DMS 273 (cell line): Measurements from ENCODE around the gene CSMD2.

Experiments used
- DNase-seq: peaks from one replicate; lab custom pipeline; 2025; ENCODE audit not compliant: unreplicated experiment; lab: John Stamatoyannopoulos, UW

The CSMD2 gene

GRCh38 chr1:33575324-33575879 is 589.6 kb downstream of the CSMD2 start:
- DNase-seq: no peak

GRCh38 chr1:33573661-33574060 is 591.4 kb downstream of the CSMD2 start:
- no peak for DNase-seq

GRCh38 chr1:33572387-33572786 is 592.6 kb downstream of the CSMD2 start:
- DNase-seq: no peak

GRCh38 chr1:33569331-33569730 is 595.7 kb downstream of the CSMD2 start:
- DNase-seq: no peak

GRCh38 chr1:33563699-33564098 is 601.3 kb downstream of the CSMD2 start:
- no peak for DNase-seq

GRCh38 chr1:33562563-33562962 is 602.5 kb downstream of the CSMD2 start:
- DNase-seq: no peak

GRCh38 chr1:33561576-33561975 is 603.5 kb downstream of the CSMD2 start:
- no peak for DNase-seq

- no peak for DNase-seq
These were observed 604.4 kb downstream of the CSMD2 start for GRCh38 chr1:33560680-33561079.

GRCh38 chr1:33548721-33549120 is 616.3 kb downstream of the CSMD2 start:
- DNase-seq: no peak

GRCh38 chr1:33548319-33548718 is 616.7 kb downstream of the CSMD2 start:
- no peak for DNase-seq

- no peak for DNase-seq
These were observed 617.5 kb downstream of the CSMD2 start for GRCh38 chr1:33547576-33547975.

GRCh38 chr1:33541966-33542365 is 623.1 kb downstream of the CSMD2 start:
- no peak for DNase-seq

GRCh38 chr1:33537885-33538284 is 627.1 kb downstream of the CSMD2 start:
- DNase-seq: no peak

GRCh38 chr1:33535334-33535733 is 629.7 kb downstream of the CSMD2 start:
- DNase-seq: no peak

GRCh38 chr1:33532936-33533335 is 632.1 kb downstream of the CSMD2 start:
- DNase-seq: peak; percentile 14

GRCh38 chr1:33532250-33532649 is 632.8 kb downstream of the CSMD2 start:
- peak; percentile 11 for DNase-seq

- no peak for DNase-seq
These were observed 635.1 kb downstream of the CSMD2 start for GRCh38 chr1:33529957-33530356.

- no peak for DNase-seq
These were observed 637.1 kb downstream of the CSMD2 start for GRCh38 chr1:33527934-33528333.

- no peak for DNase-seq
These were observed 640.4 kb downstream of the CSMD2 start for GRCh38 chr1:33524586-33524985.

- DNase-seq: no peak
These were observed 645.7 kb downstream of the CSMD2 start for GRCh38 chr1:33519240-33519884.

GRCh38 chr1:33517596-33518250 is 647.3 kb downstream of the CSMD2 start:
- peak; percentile 82 for DNase-seq

- DNase-seq: peak; percentile 50
These were observed 648.0 kb downstream of the CSMD2 start for GRCh38 chr1:33516891-33517567.
